Osteocyte (in vitro differentiated cells): ENCODE results near the gene ZNF609. TPM values are rescaled to one million over a fixed set of nuclear protein-coding genes. Genes with fewer than 3 reads are reported as not detected.

ENCODE experiments used
- DNase-seq: peaks from one replicate; pipeline ENCODE4 v3.0.0; 2021; ENCODE audit warnings: mixed read lengths; ENCODE audit not compliant: unreplicated experiment; ENCODE audit errors: extremely low spot score
- H3K27ac Mint-ChIP-seq: one replicate; pipeline ENCODE4 v1.8.0; 2021; ENCODE audit warnings: mild to moderate bottlenecking, mixed read lengths; ENCODE audit not compliant: unreplicated experiment
- H3K27me3 Mint-ChIP-seq: one replicate; pipeline ENCODE4 v1.8.0; 2021; ENCODE audit warnings: mixed read lengths; ENCODE audit not compliant: unreplicated experiment
- H3K36me3 Mint-ChIP-seq: one replicate; pipeline ENCODE4 v1.8.0; 2021; ENCODE audit warnings: mixed read lengths; ENCODE audit not compliant: unreplicated experiment
- H3K4me1 Mint-ChIP-seq: one replicate; pipeline ENCODE4 v1.8.0; 2021; ENCODE audit warnings: mixed read lengths; ENCODE audit not compliant: unreplicated experiment
- H3K4me3 Mint-ChIP-seq: one replicate; pipeline ENCODE4 v1.8.0; 2021; ENCODE audit warnings: mild to moderate bottlenecking, moderate library complexity, mixed read lengths; ENCODE audit not compliant: unreplicated experiment
- H3K9me3 Mint-ChIP-seq: one replicate; pipeline ENCODE4 v1.8.0; 2021; ENCODE audit warnings: mixed read lengths; ENCODE audit not compliant: unreplicated experiment
- CTCF ChIP-seq: fragments of 200-600 bp; sonication (generic); IDR thresholded peaks from 2 replicates; pipeline ENCODE4 v1.5.0; 2021; ENCODE audit warnings: antibody characterized with exemption, mild to moderate bottlenecking, moderate library complexity
- total RNA-seq: library from RNA; stranded (reverse); gene quantifications from 2 replicates; pipeline ENCODE4 v1.2.1, GENCODE V29; 2021

The ZNF609 gene
- total RNA-seq, 1 donor from 2014 or later: 31.7 TPM

GRCh38 chr15:64618540-64618939 lies 158.2 kb downstream of the ZNF609 start:
- DNase-seq: no peak
- TF ChIP-seq CTCF: no peak
- H3K27ac Mint-ChIP-seq: no peak overlapping the region
- no peaks in the 10 kb centered on the region for H3K9me3 Mint-ChIP-seq
- H3K27me3 Mint-ChIP-seq: no peaks in the 10 kb centered on the region
- peaks cover 6% of the 10 kb centered on the region for H3K36me3 Mint-ChIP-seq
- no peak overlapping the region for H3K4me3 Mint-ChIP-seq
- peaks cover 18% of the 10 kb centered on the region for H3K4me1 Mint-ChIP-seq

GRCh38 chr15:64619880-64620839 lies 159.8 kb downstream of the ZNF609 start:
- H3K9me3 Mint-ChIP-seq: no peaks in the 10 kb centered on the region
- no peak overlapping the region for H3K4me3 Mint-ChIP-seq
- TF ChIP-seq CTCF: no peak

GRCh38 chr15:64621056-64621455 lies 160.7 kb downstream of the ZNF609 start:
- no peak for DNase-seq
- Mint-ChIP-seq H3K36me3 (peaks cover 8% of the 10 kb centered on the region), H3K4me3 (no peak overlapping the region), H3K9me3 (no peaks in the 10 kb centered on the region), H3K27ac (no peak overlapping the region), H3K27me3 (no peaks in the 10 kb centered on the region), H3K4me1 (peaks cover 18% of the 10 kb centered on the region)
- no peak for TF ChIP-seq CTCF

More at GRCh38 chr15:64619880-64620839, 159.8 kb downstream of the ZNF609 start:
- DNase-seq: no peak
- H3K4me1 Mint-ChIP-seq: peaks cover 18% of the 10 kb centered on the region
- no peaks in the 10 kb centered on the region for H3K27me3 Mint-ChIP-seq
- peak overlapping the region; percentile 63 for H3K27ac Mint-ChIP-seq
- H3K36me3 Mint-ChIP-seq: peaks cover 8% of the 10 kb centered on the region

GRCh38 chr15:64622410-64623260 lies 162.3 kb downstream of the ZNF609 start:
- H3K9me3 Mint-ChIP-seq: no peaks in the 10 kb centered on the region
- no peak for TF ChIP-seq CTCF
- H3K36me3 Mint-ChIP-seq: peaks cover 10% of the 10 kb centered on the region
- no peak overlapping the region for H3K4me3 Mint-ChIP-seq
- no peaks in the 10 kb centered on the region for H3K27me3 Mint-ChIP-seq
- DNase-seq: no peak
- peaks cover 18% of the 10 kb centered on the region for H3K4me1 Mint-ChIP-seq
- H3K27ac Mint-ChIP-seq: no peak overlapping the region
